Gastroesophageal sphincter (tissue), 4 donors: ENCODE results near the gene DBNDD2. TPM values are rescaled to one million over a fixed set of nuclear protein-coding genes. Genes with fewer than 3 reads are reported as not detected.

Source experiments
- ATAC-seq: fragments of 150-250 bp; one replicate; pipeline ENCODE4 v1.9.1; 2016; ENCODE audit warnings: mild to moderate bottlenecking, moderate library complexity
- H3K27ac ChIP-seq, 4 donors: fragments of 200-600 bp; sonication (generic) in 3 of 4; 1 replicate in 3 of 4; 2 replicates in 1 of 4; pipeline ENCODE4 v1.5.1; 2016 to 2019
- H3K27me3 ChIP-seq: fragments of 200-600 bp; sonication (generic); one replicate; pipeline ENCODE4 v1.5.1; 2019
- H3K36me3 ChIP-seq, 2 donors: fragments of 200-600 bp; sonication (generic); one replicate each; pipeline ENCODE4 v1.5.1; 2019; ENCODE audit warnings: control low read depth in 1 of 2
- H3K4me1 ChIP-seq, 3 donors: fragments of 200-600 bp; sonication (generic); 1 replicate in 2 of 3; 2 replicates in 1 of 3; pipeline ENCODE4 v1.5.1; 2016 to 2019; ENCODE audit warnings: control low read depth in 2 of 3
- H3K4me3 ChIP-seq, 2 donors: fragments of 200-600 bp; sonication (generic); one replicate each; pipeline ENCODE4 v1.5.1; 2019; ENCODE audit warnings: mild to moderate bottlenecking in 1 of 2, moderate library complexity in 1 of 2
- H3K9me3 ChIP-seq, 3 donors: fragments of 200-600 bp; sonication (generic); one replicate each; pipeline ENCODE4 v1.5.1; 2017 to 2019; ENCODE audit warnings: control low read depth in 2 of 3
- CTCF ChIP-seq, 4 experiments: fragments of 200-600 bp in 2 of 4; fragments of 450-650 bp in 2 of 4; sonication (generic) in 1 of 4; IDR thresholded peaks; one replicate each; pipeline ENCODE4 v1.5.1; 2017 to 2019; ENCODE audit warnings: antibody characterized with exemption in 4 of 4, mild to moderate bottlenecking in 2 of 4, moderate library complexity in 2 of 4
- EP300 ChIP-seq: sonication (generic); formaldehyde crosslinking; IDR thresholded peaks from one replicate; pipeline ENCODE4 v1.6.1; 2017; ENCODE audit warnings: antibody characterized with exemption, mild to moderate bottlenecking
- POLR2A ChIP-seq, 2 donors: fragments of 450-650 bp; IDR thresholded peaks; one replicate each; pipeline ENCODE4 v1.6.1; 2017; ENCODE audit warnings: antibody characterized with exemption in 2 of 2, mild to moderate bottlenecking in 2 of 2, moderate library complexity in 1 of 2
- POLR2AphosphoS5 ChIP-seq: sonication (generic); formaldehyde crosslinking; IDR thresholded peaks from one replicate; pipeline ENCODE4 v1.6.1; 2017; ENCODE audit warnings: antibody characterized with exemption
- WGBS, 2 donors: methylation state at CpG; one replicate each; pipeline ENCODE4 v1.1.5; 2018; ENCODE audit warnings: low coverage in 1 of 2; 5-methylcytosine and 5-hydroxymethylcytosine counted together
- total RNA-seq, 4 donors: library from RNA; depleted of rRNA; stranded (reverse); fragments of >200 nt; gene quantifications; one replicate each; pipeline ENCODE4 v1.1.0, GENCODE V29; 2016

DBNDD2 gene
- total RNA-seq, 4 donors from 2014 or later: 84.9 to 132 (median 106) TPM

DNA sequence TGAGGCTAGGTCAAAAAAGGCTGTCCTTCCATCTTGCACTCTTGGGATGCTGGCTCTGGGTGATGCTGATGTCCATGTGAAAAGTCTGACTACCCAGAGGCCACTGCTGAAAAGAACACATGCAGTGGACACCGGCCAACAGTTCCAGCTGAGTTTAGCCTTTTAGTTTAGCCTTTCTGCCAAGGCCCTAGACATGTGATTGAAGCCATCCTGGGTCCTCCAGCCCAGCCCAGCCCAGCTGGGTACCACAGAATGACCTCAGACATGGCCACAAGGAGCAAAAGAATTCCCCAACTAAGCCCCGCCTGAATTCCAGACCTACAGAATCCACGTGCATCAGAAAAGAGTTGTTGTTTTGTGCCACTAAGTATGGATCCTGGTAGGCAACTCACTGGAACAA, 25.2 kb downstream of the DBNDD2 start:
- Histone ChIP-seq H3K27ac (peak overlapping the region in 1 of 4 donors; percentile 43), H3K4me3 (no peak overlapping the region), H3K4me1 (peaks cover 0 to 11% (median 0%) of the 10 kb centered on the region in 3 donors), H3K27me3 (no peaks in the 10 kb centered on the region), H3K9me3 (no peaks in the 10 kb centered on the region), H3K36me3 (no peaks in the 10 kb centered on the region)
- 27% methylated on average over 3 of the region's 3 CpGs; no CpG with 5 or more reads in 1 of the 2 donors for WGBS, 2 donors
- ATAC-seq: peak; percentile 37
- TF ChIP-seq POLR2A (IDR thresholded peaks at IDR 0.05): no peak

DNA sequence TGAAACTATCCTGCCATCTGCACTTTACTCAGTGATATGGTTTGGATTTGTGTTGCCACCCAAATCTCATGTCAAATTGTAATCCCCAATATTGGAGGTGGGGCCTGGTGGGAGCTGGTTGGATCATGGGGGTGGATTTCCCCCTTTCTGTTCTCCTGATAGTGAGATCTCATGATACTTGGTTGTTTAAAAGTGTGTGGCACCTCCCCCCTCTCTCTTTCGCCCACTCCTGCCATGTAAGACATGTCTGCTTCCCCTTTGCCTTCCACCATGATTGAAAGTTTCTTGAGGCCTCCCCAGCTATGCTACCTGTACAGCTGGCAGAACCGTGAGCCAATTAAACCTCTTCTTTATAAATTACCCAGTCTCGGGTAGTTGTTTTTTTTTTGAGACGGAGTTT, 25.9 kb downstream of the DBNDD2 start:
- Histone ChIP-seq H3K4me1 (peaks cover 0 to 11% (median 0%) of the 10 kb centered on the region in 3 donors), H3K36me3 (no peaks in the 10 kb centered on the region), H3K27ac (no peak overlapping the region), H3K9me3 (no peaks in the 10 kb centered on the region), H3K27me3 (no peaks in the 10 kb centered on the region), H3K4me3 (no peak overlapping the region)
- 100% methylated on average over 2 of the region's 4 CpGs; no CpG with 5 or more reads in 1 of the 2 donors for WGBS, 2 donors
- TF ChIP-seq POLR2A (IDR thresholded peaks at IDR 0.05) (no peak), CTCF (IDR thresholded peaks at IDR 0.05) (no peak), EP300 (no peak), POLR2AphosphoS5 (no peak)
- no peak for ATAC-seq

DNA sequence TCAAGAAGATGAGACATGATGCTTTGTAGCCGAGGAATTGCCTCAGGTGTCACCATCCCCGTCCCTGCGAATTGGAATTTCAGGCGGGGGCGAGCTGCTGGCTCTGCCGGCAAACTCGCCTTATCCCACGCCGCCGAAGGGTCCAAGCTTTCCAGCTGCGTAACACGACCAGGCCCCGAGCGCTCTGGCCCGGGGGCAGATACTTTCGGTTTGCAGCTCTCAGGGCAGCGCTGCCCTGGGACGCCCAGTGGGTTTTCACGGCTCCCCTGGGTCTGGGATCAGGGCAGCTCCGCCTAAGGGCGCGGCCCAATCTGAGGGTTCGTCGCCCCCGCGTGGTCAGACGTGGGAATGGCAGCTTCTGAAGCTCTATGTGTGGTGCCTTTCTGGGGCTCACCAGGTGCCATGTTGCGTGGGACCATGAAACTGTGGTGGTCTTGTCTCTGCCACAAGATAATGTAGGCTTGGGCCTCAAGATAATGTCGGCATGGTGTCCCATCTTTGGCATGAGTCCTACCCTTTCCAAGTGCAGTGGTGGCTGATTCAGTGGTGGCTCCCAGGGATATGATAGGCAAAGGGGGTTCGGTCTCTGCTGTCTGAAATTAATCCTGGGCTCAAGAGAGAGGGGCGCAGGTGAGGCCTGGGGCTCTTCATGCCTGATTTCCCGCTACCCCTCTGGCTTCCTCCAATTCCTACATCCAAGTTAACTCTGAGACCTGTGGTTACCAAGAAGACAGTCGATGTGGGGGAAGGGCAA, 28.8 kb downstream of the DBNDD2 start:
- H3K4me1 ChIP-seq: peaks cover 0 to 11% (median 0%) of the 10 kb centered on the region in 3 donors
- H3K27ac ChIP-seq: peak overlapping the region; percentile 57 to 85 (median 81)
- peak overlapping the region; percentile 48 to 59 for H3K4me3 ChIP-seq
- no peaks in the 10 kb centered on the region for H3K27me3 ChIP-seq
- TF ChIP-seq POLR2A (IDR thresholded peaks at IDR 0.05) (peak; percentile 14 to 23), EP300 (no peak), POLR2AphosphoS5 (peak; percentile 65), CTCF (IDR thresholded peaks at IDR 0.05) (peak; percentile 88 to 99 (median 96))
- H3K36me3 ChIP-seq: no peaks in the 10 kb centered on the region
- H3K9me3 ChIP-seq: no peaks in the 10 kb centered on the region
- ATAC-seq: peak; percentile 97
- 41% methylated on average over 7 of the region's 33 CpGs; no CpG with 5 or more reads in 1 of the 2 donors for WGBS, 2 donors

GRCh38 chr20:45440424-45440823, 32.3 kb downstream of the DBNDD2 start:
- Histone ChIP-seq H3K4me3 (no peak overlapping the region), H3K27me3 (peaks cover 11% of the 10 kb centered on the region), H3K36me3 (no peaks in the 10 kb centered on the region), H3K27ac (no peak overlapping the region), H3K9me3 (no peaks in the 10 kb centered on the region), H3K4me1 (peaks cover 0 to 4% (median 0%) of the 10 kb centered on the region in 3 donors)
- no peak for ATAC-seq
- WGBS, 2 donors: 83 to 84% methylated on average over 2 to 3 of the region's 3 CpGs
- TF ChIP-seq EP300 (no peak), POLR2AphosphoS5 (no peak), POLR2A (IDR thresholded peaks at IDR 0.05) (no peak), CTCF (IDR thresholded peaks at IDR 0.05) (no peak)

GRCh38 chr20:45440891-45441685, 33.0 kb downstream of the DBNDD2 start:
- no peak for TF ChIP-seq POLR2AphosphoS5
- TF ChIP-seq CTCF (IDR thresholded peaks at IDR 0.05): no peak
- no peak for TF ChIP-seq EP300
- TF ChIP-seq POLR2A (IDR thresholded peaks at IDR 0.05): no peak
- peaks cover 0 to 4% (median 0%) of the 10 kb centered on the region in 3 donors for H3K4me1 ChIP-seq
- no peaks in the 10 kb centered on the region for H3K36me3 ChIP-seq
- no peaks in the 10 kb centered on the region for H3K9me3 ChIP-seq
- no peak overlapping the region for H3K27ac ChIP-seq
- H3K4me3 ChIP-seq: no peak overlapping the region
- 70 to 100% methylated on average over 1 to 5 of the region's 5 CpGs for WGBS, 2 donors
- no peak for ATAC-seq
- H3K27me3 ChIP-seq: peaks cover 15% of the 10 kb centered on the region
